Fibroblast of skin of back (primary cell): Measurements from ENCODE around the gene DUSP18.
"Not testable (repeated sequence)": the region's sequence is repeated elsewhere in the genome, so short reads cannot be mapped to it uniquely, and the experiment has no call there.

Experiments
- DNase-seq: peaks from one replicate; pipeline ENCODE4 v3.0.0-alpha.2; 2013

DUSP18 gene

DNA sequence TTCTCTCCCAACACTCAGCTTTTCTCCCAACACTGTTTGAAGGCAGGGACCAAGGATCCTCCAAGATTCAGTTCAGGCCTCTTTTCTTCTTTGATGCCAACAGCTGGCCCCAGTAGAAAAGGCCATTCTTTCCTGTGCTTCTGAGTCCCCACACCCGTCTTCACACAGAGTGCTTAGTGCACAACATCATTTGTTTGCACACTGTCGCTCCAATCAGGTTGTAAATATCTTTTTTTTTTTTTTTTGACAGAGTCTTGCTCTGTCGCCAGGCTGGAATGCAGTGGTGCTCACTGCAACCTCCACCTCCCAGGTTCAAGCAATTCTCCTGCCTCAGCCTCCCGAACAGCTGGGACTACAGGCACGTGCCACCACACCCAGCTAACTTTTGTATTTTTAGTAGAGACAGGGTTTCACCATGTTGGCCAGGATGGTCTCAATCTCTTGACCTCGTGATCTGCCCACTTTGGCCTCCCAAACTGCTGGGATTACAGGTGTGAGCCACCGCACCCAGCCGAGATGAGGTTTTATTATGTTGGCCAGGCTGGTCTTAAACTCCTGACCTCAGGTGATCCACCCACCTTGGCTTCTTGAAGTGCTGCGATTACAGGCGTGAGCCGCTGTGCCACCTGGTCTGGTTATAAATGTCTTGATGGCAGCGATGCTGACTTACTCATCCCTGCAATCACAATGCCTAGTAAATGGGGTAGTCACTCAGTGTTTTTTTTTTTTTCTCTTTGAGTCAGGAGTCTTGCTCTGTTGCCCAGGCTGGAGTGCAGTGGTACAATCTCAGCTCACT lies 12.4 kb upstream of the DUSP18 start:
- not testable (repeated sequence) for DNase-seq

DNA sequence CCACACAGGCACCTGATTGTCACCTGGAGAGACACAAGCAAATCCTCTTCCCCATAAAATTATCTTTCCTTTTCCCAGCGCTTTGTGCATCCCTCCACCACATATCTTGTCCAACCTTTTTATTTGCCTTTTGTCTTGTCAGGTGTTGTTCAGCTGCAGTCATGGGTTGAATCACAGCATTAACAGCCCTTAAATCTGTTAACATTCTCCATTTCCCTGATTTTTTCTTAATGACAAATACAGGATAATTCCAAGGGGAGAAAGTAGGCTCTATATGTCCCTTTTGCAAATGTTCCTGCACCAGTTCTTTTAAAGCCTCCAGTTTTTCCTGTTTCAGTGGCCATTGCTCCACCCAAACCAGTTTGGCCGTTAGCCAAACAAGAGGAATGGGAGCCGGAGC lies 8.9 kb upstream of the DUSP18 start:
- DNase-seq, result not testable (repeated sequence)

DNA sequence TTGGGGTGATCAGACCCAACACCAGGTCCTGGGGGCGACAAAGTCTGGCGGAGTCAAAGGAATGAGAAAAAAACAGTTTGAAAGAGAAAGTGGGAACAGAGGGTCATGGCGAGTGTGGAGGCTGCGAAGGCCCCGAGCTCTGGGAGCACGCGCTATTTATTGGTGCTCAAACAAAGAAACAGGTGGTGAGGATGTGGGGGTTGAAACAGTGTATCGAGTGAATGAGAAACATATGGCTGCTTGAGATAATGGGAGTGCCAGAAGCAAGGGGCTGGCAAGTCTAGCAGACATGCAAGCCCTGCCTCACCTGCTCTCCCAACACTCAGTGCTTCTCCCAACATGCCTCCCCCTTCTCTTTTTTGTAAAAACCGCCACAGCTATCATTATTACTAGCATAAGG lies 7.8 kb upstream of the DUSP18 start:
- no peak for DNase-seq

DNA sequence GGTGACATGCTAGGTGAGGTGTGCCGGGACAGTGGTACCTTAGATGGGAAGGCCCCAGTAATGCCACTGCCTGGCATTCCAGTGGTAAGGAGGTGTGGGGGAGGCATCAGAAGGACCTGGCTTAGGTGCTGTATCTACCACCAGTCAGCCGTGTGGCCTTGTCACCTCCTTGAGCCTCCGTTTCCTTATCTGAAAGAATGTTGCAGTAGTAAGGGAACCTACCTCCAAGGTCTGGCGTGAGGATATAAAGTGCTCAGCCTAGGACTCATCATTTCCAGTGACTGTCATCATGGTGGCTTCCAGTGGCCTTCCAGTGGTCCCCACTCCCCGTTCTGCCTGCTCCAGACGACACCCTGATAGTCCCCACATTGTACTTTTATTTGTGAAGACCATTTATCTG lies 6.8 kb upstream of the DUSP18 start:
- DNase-seq, result no peak

DNA sequence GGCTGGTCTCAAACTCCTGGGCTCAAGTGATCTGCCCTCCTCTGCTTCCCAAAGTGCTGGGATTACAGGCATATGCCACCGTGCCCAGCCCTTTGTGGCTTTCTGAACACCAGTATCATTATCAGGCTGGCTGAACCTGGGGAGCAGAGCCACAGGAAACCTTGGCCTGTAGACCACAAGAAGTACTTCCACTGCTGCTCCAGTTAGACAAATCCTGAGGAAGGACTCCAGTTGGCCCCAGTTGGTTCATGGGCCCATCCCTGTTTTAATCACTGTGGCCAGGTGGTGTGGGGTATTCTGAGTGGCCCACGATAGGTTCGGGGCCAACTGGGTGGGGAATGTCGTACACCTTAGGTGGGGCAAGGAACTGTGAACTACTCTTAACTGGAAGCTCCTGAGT lies 5.5 kb upstream of the DUSP18 start:
- DNase-seq, result no peak

DNA sequence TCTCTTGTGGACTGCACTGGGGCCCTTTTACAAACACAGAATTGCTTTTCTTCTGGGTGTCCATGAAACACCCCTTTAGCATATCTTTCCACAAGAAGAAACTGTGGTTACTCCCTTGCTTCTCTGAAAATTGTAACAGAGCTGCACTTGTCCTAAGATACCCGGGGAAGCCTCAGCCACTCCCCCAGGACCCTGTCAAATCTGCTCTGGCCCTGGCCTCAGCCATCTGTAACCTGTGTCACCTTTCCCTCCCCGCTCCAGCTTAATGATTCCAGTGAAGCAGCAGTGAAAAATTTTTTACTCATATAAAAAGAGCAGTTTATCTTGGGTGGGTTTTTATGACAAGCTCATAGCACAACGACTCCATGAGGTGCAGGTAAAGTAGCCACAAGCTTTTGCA lies 3.4 kb upstream of the DUSP18 start:
- DNase-seq, result no peak

DNA sequence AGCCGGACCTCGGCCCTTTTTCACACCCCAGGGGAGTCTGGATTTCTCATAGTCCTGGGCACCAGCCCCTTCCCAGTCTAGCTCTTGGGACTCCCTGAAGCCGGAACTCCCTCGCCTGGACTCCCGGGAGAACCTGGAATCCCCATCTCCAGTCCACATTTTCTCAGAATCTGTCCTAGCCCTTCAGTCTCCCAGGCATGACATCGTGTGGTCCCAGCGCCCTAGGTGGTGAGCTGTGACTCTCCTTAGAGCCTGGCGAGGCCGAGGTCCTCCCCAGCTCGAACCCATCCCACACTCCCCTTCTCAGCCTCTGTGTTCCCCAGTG lies 673 bp upstream of the DUSP18 start:
- peak; percentile 5 for DNase-seq

DNA sequence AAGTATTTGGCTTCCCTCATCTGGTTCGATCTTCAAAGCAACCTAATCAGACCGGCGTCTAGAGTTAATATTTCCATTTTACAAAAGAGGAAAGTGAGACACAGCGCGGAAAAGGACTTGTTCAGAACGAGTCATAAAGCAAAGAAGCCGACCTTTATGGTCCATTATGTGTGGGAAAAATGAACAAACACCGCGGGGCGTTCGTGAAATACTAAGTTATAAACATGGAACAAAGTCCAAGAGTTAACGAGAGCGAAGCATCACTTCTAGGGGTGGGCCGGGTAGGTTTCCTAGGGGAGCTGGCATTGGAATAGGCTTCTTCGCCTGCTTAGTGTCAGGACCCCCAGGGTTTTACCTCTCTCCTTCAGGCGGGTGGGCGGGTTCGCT lies 575 bp downstream of the DUSP18 start:
- DNase-seq, result no peak

DNA sequence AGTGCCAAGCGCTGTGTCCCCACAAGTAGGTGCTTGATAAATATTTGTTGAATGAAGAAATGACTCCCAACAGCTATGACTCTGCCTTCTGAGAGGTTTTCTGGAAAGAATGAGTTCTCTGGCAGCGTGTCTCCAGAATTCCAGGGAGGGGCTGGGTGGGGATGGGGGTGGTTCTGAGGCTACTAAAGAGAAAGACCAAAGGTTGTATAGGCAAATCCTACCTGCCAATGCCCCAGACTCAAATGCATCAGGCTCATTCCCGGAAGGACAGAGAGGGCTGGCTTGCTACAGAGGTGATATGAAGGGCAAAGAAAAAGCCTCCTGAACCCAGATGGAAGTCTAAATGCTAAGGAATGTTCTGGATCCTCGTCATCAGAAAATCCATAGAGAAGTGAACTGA lies 1.9 kb downstream of the DUSP18 start:
- no peak for DNase-seq

DNA sequence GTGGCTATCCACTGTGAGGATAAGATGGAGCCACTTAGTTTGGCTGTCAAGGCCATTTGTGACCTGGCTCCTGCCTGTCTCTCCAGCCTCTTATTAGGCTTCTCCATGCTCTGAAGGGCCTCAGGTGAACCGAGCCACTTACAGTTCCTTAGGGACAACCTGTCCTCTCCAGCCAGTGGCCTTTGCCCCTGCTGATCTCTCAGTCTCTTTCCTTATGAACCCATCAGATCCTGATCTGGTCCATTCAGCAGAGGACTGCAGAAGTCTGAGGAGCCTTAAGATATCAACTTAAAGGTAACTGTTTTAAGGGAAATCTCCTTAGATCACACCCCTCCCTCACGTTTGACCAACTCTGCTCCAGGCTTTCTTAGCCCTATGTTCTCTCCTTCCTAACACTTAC lies 2.4 kb downstream of the DUSP18 start:
- no peak for DNase-seq

DNA sequence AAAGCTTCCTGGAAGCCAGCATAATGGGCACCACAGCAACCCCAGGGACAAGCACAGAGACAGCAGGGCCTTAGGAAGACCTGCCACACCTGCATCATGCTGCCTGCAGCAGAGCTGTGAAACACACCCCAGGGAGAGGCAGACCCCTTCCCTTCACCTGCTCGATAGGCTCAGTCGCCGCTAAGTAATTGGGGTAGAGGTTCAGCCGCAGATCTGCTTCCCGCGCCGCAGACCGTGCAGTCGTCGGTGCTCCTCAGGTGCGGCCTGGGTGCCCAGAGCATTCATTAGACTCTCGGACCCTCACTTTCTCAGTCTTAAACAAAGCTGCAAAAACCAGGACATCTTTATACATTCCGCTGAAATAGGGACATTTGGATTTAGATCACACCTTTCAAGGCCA lies 2.9 kb downstream of the DUSP18 start:
- DNase-seq, result no peak

DNA sequence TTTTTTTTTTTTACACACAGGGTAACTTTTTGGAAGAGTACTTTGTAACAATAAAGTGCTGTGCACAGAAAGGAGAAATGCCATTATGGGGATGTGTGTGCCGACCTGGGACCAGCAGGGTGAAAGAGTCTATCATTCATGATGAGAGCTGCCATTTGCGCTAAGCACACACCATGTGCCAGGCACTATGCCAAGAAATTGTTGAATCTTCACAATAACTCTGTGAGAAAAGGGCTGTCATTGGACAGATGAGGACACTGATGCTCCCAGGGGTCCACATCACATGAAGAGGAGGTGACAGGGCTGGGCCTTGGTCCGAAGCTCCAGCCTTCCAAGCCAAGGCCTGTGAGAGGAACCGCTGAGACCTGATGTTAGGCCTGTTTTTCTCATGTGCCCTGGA lies 5.6 kb downstream of the DUSP18 start:
- no peak for DNase-seq

DNA sequence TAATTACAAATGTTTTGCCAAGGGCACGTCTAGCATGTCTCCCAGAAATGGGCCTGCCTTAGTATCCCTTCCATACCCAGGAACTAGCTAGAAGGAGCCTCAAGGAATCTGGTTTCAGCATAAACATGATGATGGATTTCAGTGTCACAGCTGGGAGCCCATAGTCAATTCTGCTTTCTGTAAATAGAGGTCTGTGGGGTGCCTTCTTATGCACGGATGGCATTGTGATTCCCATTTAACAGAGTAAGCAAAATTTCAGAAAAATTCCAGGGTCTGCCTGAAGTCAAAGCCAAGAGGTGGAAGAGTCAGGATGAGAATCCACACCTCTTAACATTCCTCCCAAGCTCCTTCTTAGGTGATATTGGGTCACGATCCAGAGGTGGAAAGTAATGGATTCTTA lies 12.1 kb downstream of the DUSP18 start:
- DNase-seq, result no peak

DNA sequence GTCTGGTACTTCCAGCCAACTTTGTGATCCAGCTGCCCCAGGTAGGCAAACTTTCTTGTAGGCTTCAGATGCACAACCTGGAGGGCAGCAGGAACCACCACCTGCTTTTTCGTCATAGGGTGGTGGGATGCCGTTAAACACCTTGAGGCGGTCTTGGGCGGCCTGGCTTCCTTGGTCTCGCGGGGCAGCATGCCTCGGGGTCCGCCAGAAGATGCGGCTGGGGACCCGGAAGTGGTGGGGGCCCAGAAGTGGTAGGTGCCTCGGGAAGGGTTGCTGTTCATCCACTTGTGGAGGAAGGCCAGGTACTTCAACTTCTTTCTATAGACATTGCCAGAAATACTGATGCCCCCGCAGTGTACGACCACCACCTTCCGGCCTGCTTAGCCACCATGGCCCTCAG lies 13.3 kb downstream of the DUSP18 start:
- DNase-seq, result no peak

DNA sequence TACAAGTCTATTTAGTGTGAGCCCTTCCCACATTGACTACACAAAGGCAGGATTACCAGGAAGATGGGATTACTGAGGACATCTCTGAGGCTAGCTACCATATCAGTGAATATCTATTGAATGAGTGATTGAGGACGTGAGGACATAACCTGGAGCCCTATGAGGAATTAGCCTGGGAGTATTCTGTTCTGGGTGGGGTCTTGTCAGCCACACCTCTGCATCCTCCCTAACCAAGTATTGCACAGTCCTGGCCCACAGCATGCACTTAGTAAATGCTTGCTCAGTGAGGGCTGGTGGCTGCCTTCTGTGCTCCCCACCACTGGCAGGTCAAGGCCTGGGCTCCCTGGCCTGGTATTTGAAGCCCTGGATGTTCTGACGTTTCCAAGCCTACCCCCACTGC lies 14.8 kb downstream of the DUSP18 start:
- DNase-seq, result no peak

DNA sequence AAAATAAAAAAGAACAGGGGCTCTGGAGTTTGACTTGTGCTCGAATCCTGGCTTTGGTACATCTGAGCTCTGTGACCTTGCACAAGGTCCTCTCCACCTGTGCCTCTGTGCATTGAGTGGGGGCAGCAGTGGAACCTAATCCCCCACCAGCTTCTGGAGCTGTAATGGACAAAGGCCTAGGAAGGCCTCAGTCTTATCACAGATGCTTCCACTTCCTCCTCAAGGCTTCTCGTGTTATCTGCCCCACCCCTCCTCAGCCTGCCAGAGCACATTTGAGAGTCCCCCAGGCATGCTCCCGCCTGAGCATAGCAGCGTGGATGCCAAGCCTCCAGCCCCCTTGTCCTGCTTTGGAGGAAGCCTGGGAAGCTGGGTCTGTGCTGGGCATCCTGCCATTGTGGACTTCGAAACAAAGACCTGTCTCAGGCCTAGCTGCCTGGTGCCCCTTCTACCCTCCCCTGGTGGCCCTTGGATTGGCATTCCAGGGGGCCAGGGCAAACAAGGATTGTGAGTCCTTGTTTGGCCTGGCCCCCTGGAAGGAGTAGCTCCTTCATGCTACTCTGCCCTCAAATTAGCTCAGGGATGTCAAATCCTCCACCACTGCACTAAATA lies 17.1 kb downstream of the DUSP18 start:
- no peak for DNase-seq

DNA sequence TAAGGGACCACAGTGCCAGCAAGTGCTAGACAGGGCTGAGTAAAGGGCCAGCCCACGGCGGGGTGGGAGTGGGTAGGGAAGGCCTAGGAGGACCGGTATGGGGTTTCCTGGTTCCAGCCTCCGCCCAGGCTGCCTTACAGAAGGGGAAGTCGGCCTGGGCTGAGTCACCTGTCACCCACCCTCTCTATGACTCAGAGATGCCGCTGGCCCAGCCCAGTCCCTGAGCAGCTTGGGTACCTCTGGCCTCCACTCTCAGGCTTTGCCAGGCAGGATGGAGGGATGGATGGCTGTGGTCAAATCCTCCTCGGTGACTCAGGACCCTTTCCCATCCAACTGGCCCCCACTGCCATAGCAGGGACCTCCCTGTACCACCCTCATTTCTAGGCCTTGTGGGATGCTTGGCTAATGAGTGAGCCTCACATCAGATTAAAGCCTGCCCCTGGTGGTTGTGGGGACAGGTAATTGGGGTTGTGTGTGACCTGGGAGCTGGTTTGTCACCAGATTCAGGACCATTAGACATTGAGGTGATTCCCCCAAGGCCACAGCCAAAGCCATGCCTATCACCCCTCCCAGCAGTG lies 18.2 kb downstream of the DUSP18 start:
- DNase-seq, result peak; percentile 86

DNA sequence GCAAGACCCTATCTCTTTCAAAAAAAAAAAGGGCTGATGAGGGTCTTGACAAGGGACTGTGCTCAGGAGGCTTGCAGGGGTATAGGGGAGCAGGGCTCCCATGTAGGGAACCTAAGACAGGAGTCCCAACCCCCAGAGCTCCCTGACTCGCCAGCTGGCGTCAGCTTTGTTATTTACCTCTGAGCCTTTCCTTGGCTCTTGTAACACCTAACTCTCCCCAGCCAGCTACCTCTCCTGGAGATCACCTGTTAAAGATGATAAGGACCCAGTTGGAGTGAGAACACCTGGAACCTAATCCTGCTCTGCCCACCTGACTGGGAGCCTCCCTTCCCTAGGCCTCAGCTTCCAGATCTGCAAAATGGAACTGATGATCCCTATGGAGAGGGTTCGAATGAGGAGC lies 18.9 kb downstream of the DUSP18 start:
- no peak for DNase-seq

DNA sequence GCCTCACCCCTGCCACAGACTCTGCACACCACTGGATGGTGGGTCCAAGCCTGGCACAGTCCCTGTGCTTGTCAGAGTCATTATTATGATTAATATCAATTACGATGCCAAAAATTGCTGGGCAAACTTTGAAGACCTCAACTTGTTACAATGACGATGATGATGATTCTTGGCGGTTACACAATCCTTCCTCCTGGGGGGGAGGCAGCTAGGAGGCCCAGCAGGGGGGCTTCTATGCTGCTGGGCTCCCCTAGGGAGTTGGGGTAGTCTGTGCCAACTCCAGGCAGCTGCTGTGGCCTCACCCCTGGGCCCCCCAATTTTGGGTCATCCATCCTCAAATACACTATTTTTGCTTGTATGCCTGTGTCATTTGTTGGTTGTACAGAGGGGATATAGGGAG lies 20.1 kb downstream of the DUSP18 start:
- no peak for DNase-seq

DNA sequence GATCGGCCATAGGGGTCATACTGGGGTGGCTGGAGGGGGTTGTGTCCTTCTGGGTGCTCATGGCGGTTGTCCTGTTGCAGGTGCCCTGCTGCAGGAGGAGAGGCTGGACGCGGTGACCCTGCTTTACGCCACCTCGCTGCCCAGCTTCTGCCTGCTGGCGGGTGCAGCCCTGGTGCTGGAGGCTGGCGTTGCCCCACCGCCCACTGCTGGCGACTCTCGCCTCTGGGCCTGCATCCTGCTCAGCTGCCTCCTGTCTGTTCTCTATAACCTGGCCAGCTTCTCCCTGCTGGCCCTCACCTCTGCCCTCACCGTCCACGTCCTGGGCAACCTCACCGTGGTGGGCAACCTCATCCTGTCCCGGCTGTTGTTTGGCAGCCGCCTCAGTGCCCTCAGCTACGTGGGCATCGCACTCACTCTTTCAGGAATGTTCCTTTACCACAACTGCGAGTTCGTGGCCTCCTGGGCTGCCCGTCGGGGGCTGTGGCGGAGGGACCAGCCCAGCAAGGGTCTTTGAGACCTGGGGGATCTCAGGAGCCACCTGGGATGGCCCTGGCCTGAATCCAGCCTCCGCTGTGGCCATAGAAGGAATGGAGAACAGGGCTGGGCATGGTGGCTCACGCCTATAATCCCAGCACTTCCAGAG lies 21.0 kb downstream of the DUSP18 start:
- no peak for DNase-seq

DNA sequence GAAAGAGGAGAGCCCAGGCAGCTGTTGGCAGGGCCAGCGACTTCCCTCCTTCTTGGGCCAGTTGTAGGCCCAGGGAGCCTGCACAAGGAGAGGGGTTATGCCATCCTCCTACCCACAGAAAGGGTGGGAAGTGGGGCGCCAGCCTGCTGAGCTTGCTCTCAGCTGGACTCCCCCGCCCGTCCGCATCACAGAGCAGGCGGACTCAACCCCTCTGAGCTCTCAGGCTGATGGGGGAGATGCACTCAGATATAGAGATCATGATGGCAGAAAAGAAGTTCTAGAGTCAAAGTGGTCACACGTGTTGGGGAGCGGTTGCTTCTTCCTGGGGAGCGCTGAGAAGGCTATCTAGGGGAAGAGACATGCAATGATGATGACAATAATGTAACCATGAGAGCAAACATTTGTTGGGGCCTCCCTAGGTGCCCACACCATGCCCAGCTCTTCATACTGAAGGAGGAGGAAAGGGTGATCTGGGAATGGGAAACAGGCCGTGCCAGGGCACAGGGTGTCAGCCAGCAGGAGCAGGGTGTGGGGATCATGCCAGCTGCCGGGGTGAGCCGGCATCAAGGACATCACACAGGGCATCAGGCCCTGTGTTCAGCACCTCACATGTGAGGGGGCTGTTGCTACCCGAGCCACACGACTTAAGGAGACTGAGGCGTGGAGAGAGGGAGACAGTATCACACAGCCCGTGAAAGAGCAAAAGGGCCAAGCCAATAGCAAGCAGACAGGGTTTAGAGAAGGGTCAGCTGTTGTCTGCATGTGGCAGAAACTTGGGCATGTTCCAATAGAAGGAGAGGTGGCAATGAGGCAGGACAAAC lies 24.4 kb downstream of the DUSP18 start:
- DNase-seq, result no peak

DNA sequence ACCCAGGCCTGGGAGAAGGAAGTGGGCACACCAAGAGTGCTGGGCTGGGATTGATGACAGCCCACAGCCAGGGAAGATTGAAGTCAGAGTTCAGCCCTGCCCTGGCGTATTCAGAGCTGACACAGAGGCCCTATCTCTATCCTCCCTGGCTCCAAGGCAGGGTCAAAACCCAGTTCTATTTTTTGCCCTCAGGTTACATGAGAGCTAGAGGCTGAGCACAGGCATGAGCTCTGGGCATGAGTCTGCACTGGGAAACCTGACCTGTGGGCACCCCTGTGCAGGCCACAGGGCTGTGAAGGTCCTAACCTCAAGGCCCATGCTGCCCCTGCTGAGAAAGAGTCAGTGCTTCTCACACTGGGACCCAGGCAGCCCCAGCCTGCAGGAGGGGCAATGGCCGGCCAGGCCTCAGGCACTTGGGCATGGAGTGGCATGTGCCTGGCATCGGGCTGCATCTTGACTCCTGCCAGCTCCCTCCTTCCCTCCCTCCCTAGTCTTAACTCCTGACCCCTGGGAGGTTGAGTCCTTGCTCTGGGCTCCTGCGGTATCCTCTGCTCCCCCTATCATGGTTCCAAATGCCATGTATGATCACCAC lies 26.7 kb downstream of the DUSP18 start:
- no peak for DNase-seq

DNA sequence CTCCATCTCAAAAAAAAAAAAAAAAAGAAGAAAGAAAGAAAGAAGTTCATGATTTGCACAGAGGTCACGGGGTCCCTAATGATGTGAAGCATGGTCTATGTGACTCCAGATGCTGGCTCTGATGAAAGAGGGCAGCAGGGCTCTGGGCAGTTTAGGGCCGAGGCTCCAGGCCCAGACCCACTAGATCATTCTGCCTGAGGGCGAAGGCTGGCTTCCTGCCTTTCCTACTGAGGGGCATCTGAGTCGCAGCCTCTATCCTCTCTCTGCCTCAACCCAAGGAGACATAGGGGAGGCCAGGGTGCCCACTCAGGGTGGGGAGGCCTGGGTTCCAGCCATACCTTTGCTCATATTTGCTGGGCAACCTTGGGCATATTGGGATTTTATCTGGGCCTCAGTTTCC lies 27.3 kb downstream of the DUSP18 start:
- no peak for DNase-seq
